Ishikawa (cell line): ENCODE data around the gene SERPINI1.

Experiments
- CEBPB ChIP-seq: IDR thresholded peaks from 2 replicates; pipeline ENCODE4 v1.6.1; 2012
- CREB1 ChIP-seq: IDR thresholded peaks from 2 replicates; pipeline ENCODE4 v1.6.1; 2012; ENCODE audit warnings: low read depth
- EGR1 ChIP-seq: IDR thresholded peaks from 2 replicates; pipeline ENCODE4 v1.6.1; 2012
- EP300 ChIP-seq: IDR thresholded peaks from 2 replicates; pipeline ENCODE4 v1.6.1; 2012; ENCODE audit warnings: borderline replicate concordance
- FOXM1 ChIP-seq: IDR thresholded peaks from 2 replicates; pipeline ENCODE4 v1.6.1; 2012; ENCODE audit warnings: low read depth, borderline replicate concordance
- NFIC ChIP-seq: IDR thresholded peaks from 2 replicates; pipeline ENCODE4 v1.6.1; 2012
- RAD21 ChIP-seq: IDR thresholded peaks from 2 replicates; pipeline ENCODE4 v1.6.1; 2012; ENCODE audit warnings: low read depth
- TAF1 ChIP-seq: IDR thresholded peaks from 2 replicates; pipeline ENCODE4 v1.6.1; 2012; ENCODE audit warnings: low read depth, mild to moderate bottlenecking
- TCF12 ChIP-seq: IDR thresholded peaks from 2 replicates; pipeline ENCODE4 v1.6.1; 2012; ENCODE audit warnings: low read depth
- TEAD4 ChIP-seq: IDR thresholded peaks from 2 replicates; pipeline ENCODE4 v1.6.1; 2012
- YY1 ChIP-seq: IDR thresholded peaks from 2 replicates; pipeline ENCODE4 v1.6.1; 2012; ENCODE audit warnings: low read depth
- ZBTB7A ChIP-seq: IDR thresholded peaks from 2 replicates; pipeline ENCODE4 v1.6.1; 2012; ENCODE audit warnings: low read depth
- TF ChIP-seq, protein P1 (sequence below): IDR thresholded peaks from 2 replicates; pipeline ENCODE4 v1.6.1; 2012
- TF ChIP-seq, protein P2 (sequence below): IDR thresholded peaks from 2 replicates; pipeline ENCODE4 v1.6.1; 2012; ENCODE audit warnings: low read depth, mild to moderate bottlenecking
- TF ChIP-seq, protein P3 (sequence below): IDR thresholded peaks from 2 replicates; pipeline ENCODE4 v1.6.1; 2012

SERPINI1 gene

DNA sequence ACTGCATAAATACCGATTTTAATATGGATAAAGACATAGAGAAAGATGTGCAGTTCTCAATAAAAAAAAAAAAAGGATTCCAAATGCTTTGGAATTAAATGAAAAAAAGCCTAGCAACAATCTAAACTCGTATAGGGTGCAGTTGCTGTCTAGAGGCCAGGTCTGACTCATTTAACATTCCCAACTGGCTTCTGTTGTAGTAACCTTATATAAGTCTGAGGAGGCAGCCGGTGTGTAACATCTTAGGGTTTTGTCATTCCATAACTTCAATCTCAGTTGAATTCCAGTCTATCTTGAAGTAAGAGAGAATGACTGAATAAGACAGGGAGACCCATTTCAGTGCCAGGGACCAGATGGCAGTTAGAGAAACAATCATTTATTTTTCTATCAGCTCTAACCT, 7.3 kb upstream of the SERPINI1 start:
- TF ChIP-seq EGR1: no peak
- TF ChIP-seq, protein P1, sequence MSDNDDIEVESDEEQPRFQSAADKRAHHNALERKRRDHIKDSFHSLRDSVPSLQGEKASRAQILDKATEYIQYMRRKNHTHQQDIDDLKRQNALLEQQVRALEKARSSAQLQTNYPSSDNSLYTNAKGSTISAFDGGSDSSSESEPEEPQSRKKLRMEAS: no peak

DNA sequence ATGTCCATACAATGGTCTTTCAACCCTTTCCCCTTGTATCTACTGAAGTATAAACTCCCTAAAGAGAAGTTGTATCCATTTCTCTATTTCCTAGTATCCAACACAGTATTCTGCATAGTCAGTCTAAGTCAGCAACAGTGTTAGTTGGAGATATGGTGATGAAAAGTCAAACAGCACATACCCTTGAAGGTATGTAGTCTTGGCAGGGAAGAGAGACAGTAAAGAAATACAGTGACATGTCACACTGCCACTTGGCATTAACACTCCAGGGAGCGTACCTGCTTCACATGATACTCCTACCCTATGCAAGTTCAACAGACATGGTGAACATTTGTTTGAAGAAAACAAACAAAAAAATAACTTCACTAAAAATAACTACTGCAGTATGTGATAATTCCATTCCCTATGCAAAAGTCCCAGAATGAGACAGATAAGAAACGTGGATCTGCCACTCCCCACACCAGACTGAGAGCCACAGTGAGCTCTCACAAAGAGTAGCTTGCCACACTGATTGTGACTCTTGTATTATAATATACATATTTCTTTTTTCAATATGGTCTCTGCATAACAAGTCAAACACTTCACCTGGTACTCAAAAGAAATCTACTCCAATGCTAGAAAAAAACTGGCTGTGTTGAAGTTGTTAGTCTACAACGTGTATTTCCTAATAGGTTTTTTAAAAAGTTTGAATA, 6.7 kb upstream of the SERPINI1 start:
- no peak for TF ChIP-seq CREB1
- TF ChIP-seq, protein P2, sequence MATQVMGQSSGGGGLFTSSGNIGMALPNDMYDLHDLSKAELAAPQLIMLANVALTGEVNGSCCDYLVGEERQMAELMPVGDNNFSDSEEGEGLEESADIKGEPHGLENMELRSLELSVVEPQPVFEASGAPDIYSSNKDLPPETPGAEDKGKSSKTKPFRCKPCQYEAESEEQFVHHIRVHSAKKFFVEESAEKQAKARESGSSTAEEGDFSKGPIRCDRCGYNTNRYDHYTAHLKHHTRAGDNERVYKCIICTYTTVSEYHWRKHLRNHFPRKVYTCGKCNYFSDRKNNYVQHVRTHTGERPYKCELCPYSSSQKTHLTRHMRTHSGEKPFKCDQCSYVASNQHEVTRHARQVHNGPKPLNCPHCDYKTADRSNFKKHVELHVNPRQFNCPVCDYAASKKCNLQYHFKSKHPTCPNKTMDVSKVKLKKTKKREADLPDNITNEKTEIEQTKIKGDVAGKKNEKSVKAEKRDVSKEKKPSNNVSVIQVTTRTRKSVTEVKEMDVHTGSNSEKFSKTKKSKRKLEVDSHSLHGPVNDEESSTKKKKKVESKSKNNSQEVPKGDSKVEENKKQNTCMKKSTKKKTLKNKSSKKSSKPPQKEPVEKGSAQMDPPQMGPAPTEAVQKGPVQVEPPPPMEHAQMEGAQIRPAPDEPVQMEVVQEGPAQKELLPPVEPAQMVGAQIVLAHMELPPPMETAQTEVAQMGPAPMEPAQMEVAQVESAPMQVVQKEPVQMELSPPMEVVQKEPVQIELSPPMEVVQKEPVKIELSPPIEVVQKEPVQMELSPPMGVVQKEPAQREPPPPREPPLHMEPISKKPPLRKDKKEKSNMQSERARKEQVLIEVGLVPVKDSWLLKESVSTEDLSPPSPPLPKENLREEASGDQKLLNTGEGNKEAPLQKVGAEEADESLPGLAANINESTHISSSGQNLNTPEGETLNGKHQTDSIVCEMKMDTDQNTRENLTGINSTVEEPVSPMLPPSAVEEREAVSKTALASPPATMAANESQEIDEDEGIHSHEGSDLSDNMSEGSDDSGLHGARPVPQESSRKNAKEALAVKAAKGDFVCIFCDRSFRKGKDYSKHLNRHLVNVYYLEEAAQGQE: no peak

DNA sequence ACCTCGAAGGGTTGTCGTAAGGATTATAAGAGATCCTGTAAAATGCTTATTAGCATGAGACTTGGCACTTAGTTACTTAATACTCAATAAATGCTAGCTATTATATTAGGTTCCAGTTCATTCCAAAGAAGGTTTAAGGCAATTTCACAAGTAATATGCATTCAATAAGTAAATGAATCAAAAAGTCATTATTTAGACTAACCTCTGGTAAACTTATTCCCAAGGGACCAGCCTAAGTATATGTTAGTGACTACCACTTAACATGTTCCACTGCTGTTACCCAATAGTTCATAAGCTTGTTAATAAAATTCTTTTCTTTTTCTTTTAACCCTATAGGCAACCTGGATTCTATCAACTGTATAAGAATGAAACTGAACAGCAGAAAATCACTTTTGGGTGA, 5.9 kb upstream of the SERPINI1 start:
- no peak for TF ChIP-seq EGR1
- no peak for TF ChIP-seq RAD21
- TF ChIP-seq TCF12: no peak
- TF ChIP-seq EP300: no peak
- TF ChIP-seq CREB1: no peak
- no peak for TF ChIP-seq FOXM1
- TF ChIP-seq, protein P2: no peak
- no peak for TF ChIP-seq ZBTB7A
- no peak for TF ChIP-seq YY1
- TF ChIP-seq, protein P1: no peak
- no peak for TF ChIP-seq TEAD4
- no peak for TF ChIP-seq NFIC
- no peak for TF ChIP-seq CEBPB
- TF ChIP-seq, protein P3, sequence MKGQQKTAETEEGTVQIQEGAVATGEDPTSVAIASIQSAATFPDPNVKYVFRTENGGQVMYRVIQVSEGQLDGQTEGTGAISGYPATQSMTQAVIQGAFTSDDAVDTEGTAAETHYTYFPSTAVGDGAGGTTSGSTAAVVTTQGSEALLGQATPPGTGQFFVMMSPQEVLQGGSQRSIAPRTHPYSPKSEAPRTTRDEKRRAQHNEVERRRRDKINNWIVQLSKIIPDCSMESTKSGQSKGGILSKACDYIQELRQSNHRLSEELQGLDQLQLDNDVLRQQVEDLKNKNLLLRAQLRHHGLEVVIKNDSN: no peak
- no peak for TF ChIP-seq TAF1

DNA sequence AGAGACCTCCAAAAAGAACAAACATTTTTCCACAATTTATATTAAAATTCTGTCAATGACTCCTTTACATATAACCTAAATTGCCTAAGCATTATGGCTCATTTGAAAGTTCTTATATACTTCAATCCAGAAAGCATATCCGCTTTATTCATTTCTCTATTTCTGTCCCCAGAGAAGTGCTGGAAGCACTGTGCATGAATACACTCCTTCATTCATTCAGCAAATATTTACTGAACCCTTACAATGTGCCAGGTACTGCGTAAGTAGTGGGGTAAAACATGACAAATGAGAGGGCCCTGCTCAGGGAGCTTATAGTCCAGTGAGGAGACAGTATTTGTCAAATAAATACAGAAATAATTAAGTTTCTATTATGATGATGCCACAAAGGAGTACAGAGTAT, 4.1 kb upstream of the SERPINI1 start:
- TF ChIP-seq ZBTB7A (no peak), RAD21 (no peak), EP300 (no peak), CEBPB (no peak), TCF12 (no peak), NFIC (no peak), FOXM1 (no peak), EGR1 (no peak), YY1 (no peak), CREB1 (no peak), TAF1 (no peak), TEAD4 (no peak)
- TF ChIP-seq, protein P3: no peak
- TF ChIP-seq, protein P1: no peak
- TF ChIP-seq, protein P2: no peak
